ENCODE measurements around the gene SLC25A1. TPM values are rescaled to one million over a fixed set of nuclear protein-coding genes. Genes with fewer than 3 reads are reported as not detected.
A peak's percentile ranks its signal among the peaks of the same experiment; 100 is the strongest.

SLC25A1 gene
- total and polyA plus RNA-seq, 2 donors (not counting 1 experiment from before 2014, with no cell fraction given), result 41.3 to 47.7 TPM

DNA sequence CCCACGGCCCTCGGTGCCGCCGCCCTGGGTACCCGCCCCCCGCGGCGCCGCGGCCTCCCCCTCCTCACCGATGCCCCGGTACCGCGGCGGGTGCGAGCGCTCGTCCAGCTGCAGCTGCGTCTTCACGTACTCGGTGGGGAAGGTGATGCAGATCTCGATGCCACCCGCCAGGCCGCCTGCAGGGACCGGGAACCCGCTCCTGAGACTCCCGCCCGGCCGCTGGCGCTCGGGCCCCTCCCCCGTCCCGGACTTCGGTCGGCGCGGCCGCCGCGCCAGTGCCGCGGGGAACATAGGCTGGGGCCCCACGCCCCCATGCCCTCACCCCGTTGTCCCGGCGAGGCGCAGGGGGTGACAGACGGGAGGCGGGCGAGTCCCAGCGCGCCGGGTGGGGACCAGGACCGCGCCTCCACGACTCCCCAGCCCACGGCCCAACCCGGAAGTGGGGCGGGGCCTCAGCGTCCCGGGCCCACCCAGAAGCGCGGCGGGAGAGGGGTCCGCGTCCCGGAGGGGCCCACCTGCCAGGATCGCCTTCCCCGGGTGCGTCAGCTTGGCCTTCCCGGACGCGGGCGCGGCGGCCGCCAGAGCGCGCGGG, 375 bp downstream of the SLC25A1 start:
- Histone ChIP-seq H3K36me3 (replicated peaks in 1 of 2; ENCODE audit: control extremely low read depth in 1 of 2, control insufficient read depth in 1 of 2, extremely low read depth in 1 of 2, insufficient read depth in 2 of 2, low read length in 1 of 2) (peaks cover 0 to 4% of the 10 kb centered on the region in 2 experiments), H4K20me1 (ENCODE audit: control insufficient read depth, insufficient read depth, low read length, poor library complexity, severe bottlenecking) (peaks cover 29% of the 10 kb centered on the region), H3K4me1 (ENCODE audit: control insufficient read depth in 2 of 2, insufficient read depth in 2 of 2, low read length in 2 of 2) (peaks cover 27 to 48% of the 10 kb centered on the region in 2 donors), H2AFZ (ENCODE audit: insufficient read depth, low read depth, low read length, poor library complexity, severe bottlenecking) (peak overlapping the region; percentile 78), H3K4me3 (ENCODE audit: control extremely low read depth in 1 of 5, extremely low read depth in 1 of 5, insufficient read depth in 1 of 5, low read depth in 2 of 5, low read length in 4 of 5) (peak overlapping the region; percentile 18 to 76 (median 66)), H3K9me3 (ENCODE audit: control extremely low read depth in 1 of 3, control insufficient read depth in 2 of 3, insufficient read depth in 1 of 3, low read length in 2 of 3) (peaks cover 0 to 3% (median 0%) of the 10 kb centered on the region in 3 donors), H3K27ac (ENCODE audit: low read length in 2 of 2) (peak overlapping the region in 1 of 2 donors; percentile 56), H3K4me2 (replicated peaks; ENCODE audit: low read depth, low read length, poor library complexity, severe bottlenecking) (peak overlapping the region; percentile 82), H3K9ac (ENCODE audit: low read length) (peak overlapping the region; percentile 71), H3K27me3 (replicated peaks in 1 of 4; ENCODE audit: control extremely low read depth in 1 of 4, control insufficient read depth in 3 of 4, insufficient read depth in 4 of 4, low read length in 3 of 4) (no peaks in the 10 kb centered on the region), H3K79me2 (ENCODE audit: control insufficient read depth, insufficient read depth, low read length) (peaks cover 16% of the 10 kb centered on the region)
- peak overlapping the region; percentile 57 for H3K4me3 Mint-ChIP-seq
- no peaks in the 10 kb centered on the region for H3K9me3 Mint-ChIP-seq (ENCODE audit: insufficient read depth)
- ChIA-PET CTCF (interaction anchor here (1.1 to 4.4 kb wide), 5 partner anchors 34 to 452 kb away, joined by 3 to 27 read pairs (median 19); partner anchors contain the start of gene ESS2), POLR2A (interaction anchor here (1.2 to 1.9 kb wide), 4 partner anchors 34 to 269 kb away, joined by 3 to 6 read pairs (median 4); partner anchors contain the start of genes C22orf39 and ESS2)
- peaks cover 43% of the 10 kb centered on the region for H3K4me1 Mint-ChIP-seq
- no peak overlapping the region for H3K27ac Mint-ChIP-seq
- H3K27me3 Mint-ChIP-seq, result no peaks in the 10 kb centered on the region
- intact Hi-C loops (cut with micrococcal nuclease), result loop anchor here (1.0 to 2.0 kb wide), 6 partner anchors 34 to 1121 kb away; partner anchors contain the start of genes CLTCL1, DGCR2, ESS2 and MRPL40
- ATAC-seq (ENCODE audit: low read depth) (peak; percentile 40), DNase-seq (peak; percentile 74)
- under 1% methylated on average over 80 of the region's 80 CpGs for WGBS (ENCODE audit: insufficient coverage)
- TF ChIP-seq EZH2 (IDR thresholded peaks at IDR 0.05; ENCODE audit: borderline replicate concordance, insufficient read depth, low read depth, low read length, poor library complexity, severe bottlenecking), result no peak
- TF ChIP-seq, protein P1, sequence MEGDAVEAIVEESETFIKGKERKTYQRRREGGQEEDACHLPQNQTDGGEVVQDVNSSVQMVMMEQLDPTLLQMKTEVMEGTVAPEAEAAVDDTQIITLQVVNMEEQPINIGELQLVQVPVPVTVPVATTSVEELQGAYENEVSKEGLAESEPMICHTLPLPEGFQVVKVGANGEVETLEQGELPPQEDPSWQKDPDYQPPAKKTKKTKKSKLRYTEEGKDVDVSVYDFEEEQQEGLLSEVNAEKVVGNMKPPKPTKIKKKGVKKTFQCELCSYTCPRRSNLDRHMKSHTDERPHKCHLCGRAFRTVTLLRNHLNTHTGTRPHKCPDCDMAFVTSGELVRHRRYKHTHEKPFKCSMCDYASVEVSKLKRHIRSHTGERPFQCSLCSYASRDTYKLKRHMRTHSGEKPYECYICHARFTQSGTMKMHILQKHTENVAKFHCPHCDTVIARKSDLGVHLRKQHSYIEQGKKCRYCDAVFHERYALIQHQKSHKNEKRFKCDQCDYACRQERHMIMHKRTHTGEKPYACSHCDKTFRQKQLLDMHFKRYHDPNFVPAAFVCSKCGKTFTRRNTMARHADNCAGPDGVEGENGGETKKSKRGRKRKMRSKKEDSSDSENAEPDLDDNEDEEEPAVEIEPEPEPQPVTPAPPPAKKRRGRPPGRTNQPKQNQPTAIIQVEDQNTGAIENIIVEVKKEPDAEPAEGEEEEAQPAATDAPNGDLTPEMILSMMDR (IDR thresholded peaks at IDR 0.05), result no peak
